Endodermal cell (in vitro differentiated cells): ENCODE results near the gene SNX22. TPM values are rescaled to one million over a fixed set of nuclear protein-coding genes. Genes with fewer than 3 reads are reported as not detected.

Source experiments
- DNase-seq: peaks from one replicate; pipeline ENCODE4 v3.0.0-alpha.2; 2017
- H3K27ac ChIP-seq: 2 replicates; pipeline ENCODE4 v1.5.1; 2013; ENCODE audit warnings: mild to moderate bottlenecking, low read depth, low read length, moderate library complexity
- H3K27me3 ChIP-seq: 2 replicates; pipeline ENCODE4 v1.6.1; 2013; ENCODE audit warnings: mild to moderate bottlenecking, low read length, moderate library complexity; ENCODE audit not compliant: insufficient read depth, control insufficient read depth, poor library complexity, severe bottlenecking
- H3K36me3 ChIP-seq: 2 replicates; pipeline ENCODE4 v1.7.0; 2013; ENCODE audit warnings: mild to moderate bottlenecking, low read length, moderate library complexity; ENCODE audit not compliant: control insufficient read depth, insufficient read depth
- H3K4me1 ChIP-seq: one replicate; pipeline ENCODE4 v1.7.0; 2013; ENCODE audit warnings: low read length; ENCODE audit not compliant: control insufficient read depth, insufficient read depth
- H3K4me3 ChIP-seq: 2 replicates; pipeline ENCODE4 v1.5.1; 2013; ENCODE audit warnings: mild to moderate bottlenecking, low read length, moderate library complexity
- H3K9ac ChIP-seq: 2 replicates; pipeline ENCODE4 v1.6.1; 2013; ENCODE audit warnings: mild to moderate bottlenecking, low read length, moderate library complexity; ENCODE audit not compliant: poor library complexity, severe bottlenecking; ENCODE audit errors: extremely low read depth
- H3K9me3 ChIP-seq: 2 replicates; pipeline ENCODE4 v1.6.1; 2013; ENCODE audit warnings: mild to moderate bottlenecking, low read length, moderate library complexity; ENCODE audit not compliant: control insufficient read depth
- H3K27ac Mint-ChIP-seq: 2 replicates; pipeline ENCODE4 v1.8.0; 2020; ENCODE audit warnings: mixed read lengths
- H3K27me3 Mint-ChIP-seq: 2 replicates; pipeline ENCODE4 v1.8.0; 2021; ENCODE audit warnings: mild to moderate bottlenecking, mixed read lengths; ENCODE audit not compliant: insufficient read depth
- H3K36me3 Mint-ChIP-seq: 2 replicates; pipeline ENCODE4 v1.8.0; 2020; ENCODE audit warnings: low read depth, mixed read lengths
- H3K4me1 Mint-ChIP-seq: 2 replicates; pipeline ENCODE4 v1.8.0; 2020; ENCODE audit warnings: mixed read lengths
- H3K4me3 Mint-ChIP-seq: 2 replicates; pipeline ENCODE4 v1.8.0; 2020; ENCODE audit warnings: mild to moderate bottlenecking, moderate library complexity, mixed read lengths
- H3K9me3 Mint-ChIP-seq: 2 replicates; pipeline ENCODE4 v1.8.0; 2020; ENCODE audit warnings: mild to moderate bottlenecking, mixed read lengths
- CTCF ChIP-seq: fragments of 200-600 bp; sonication (generic); conservative IDR thresholded peaks from 2 replicates; pipeline ENCODE4 v1.5.0; 2021; ENCODE audit warnings: antibody characterized with exemption, mild to moderate bottlenecking
- WGBS, 2 experiments: methylation state at CpG; one replicate each; pipeline versions ENCODE4 v1.1.5 to v1.1.7; 2013; ENCODE audit warnings: missing lambda C conversion rate in 2 of 2, mixed read lengths in 1 of 2; ENCODE audit not compliant: insufficient coverage in 1 of 2, insufficient read length in 1 of 2; 5-methylcytosine and 5-hydroxymethylcytosine counted together
- total RNA-seq, 2 donors: library from RNA; stranded (reverse); fragmentation: NEBNext Ultra II Directional in 1 of 2; extraction: Animal tissue kit (Norgen Biotek cat#: 25700) in 1 of 2; gene quantifications; 2 replicates in 1 of 2; 3 replicates in 1 of 2; pipeline ENCODE4 v1.2.1, GENCODE V29; 2021

The SNX22 gene
- total RNA-seq, 2 donors from 2014 or later = 1.6 to 2.6 TPM

GRCh38 chr15:64144565-64145281 lies 6.8 kb upstream of the SNX22 start:
- no peak overlapping the region for H3K4me3 ChIP-seq
- H3K9me3 ChIP-seq = no peaks in the 10 kb centered on the region
- Mint-ChIP-seq H3K4me1 (peaks cover 25% of the 10 kb centered on the region), H3K36me3 (peaks cover 7% of the 10 kb centered on the region), H3K4me3 (no peak overlapping the region), H3K27me3 (peaks cover 5% of the 10 kb centered on the region), H3K9me3 (no peaks in the 10 kb centered on the region), H3K27ac (no peak overlapping the region)
- H3K27me3 ChIP-seq = no peaks in the 10 kb centered on the region
- H3K27ac ChIP-seq = peak overlapping the region; percentile 60
- no peak for TF ChIP-seq CTCF
- H3K4me1 ChIP-seq = peaks cover 6% of the 10 kb centered on the region
- 90 to 95% methylated on average over 10 to 14 of the region's 14 CpGs for WGBS, 2 experiments
- H3K36me3 ChIP-seq = no peaks in the 10 kb centered on the region
- H3K9ac ChIP-seq = no peak overlapping the region
- DNase-seq = no peak

- H3K9ac ChIP-seq = no peak overlapping the region
- H3K4me3 ChIP-seq = no peak overlapping the region
- DNase-seq = no peak
- no peaks in the 10 kb centered on the region for H3K27me3 ChIP-seq
- no peak overlapping the region for H3K4me3 Mint-ChIP-seq
- TF ChIP-seq CTCF = no peak
- 93 to 94% methylated on average over 6 of the region's 6 CpGs for WGBS, 2 experiments
- H3K27ac ChIP-seq = no peak overlapping the region
- no peaks in the 10 kb centered on the region for H3K9me3 ChIP-seq
- H3K36me3 Mint-ChIP-seq = peaks cover 5% of the 10 kb centered on the region
- H3K4me1 Mint-ChIP-seq = peaks cover 25% of the 10 kb centered on the region
- H3K27me3 Mint-ChIP-seq = peaks cover 16% of the 10 kb centered on the region
- H3K27ac Mint-ChIP-seq = no peak overlapping the region
- H3K4me1 ChIP-seq = peaks cover 6% of the 10 kb centered on the region
- H3K36me3 ChIP-seq = no peaks in the 10 kb centered on the region
- H3K9me3 Mint-ChIP-seq = no peaks in the 10 kb centered on the region
These were observed 5.5 kb upstream of the SNX22 start for GRCh38 chr15:64146041-64146440.

GRCh38 chr15:64146520-64146884 lies 5.0 kb upstream of the SNX22 start:
- 83 to 100% methylated on average over 1 of the region's 3 CpGs for WGBS, 2 experiments
- H3K9me3 Mint-ChIP-seq = no peaks in the 10 kb centered on the region
- DNase-seq = no peak
- TF ChIP-seq CTCF = no peak
- H3K36me3 Mint-ChIP-seq = peaks cover 5% of the 10 kb centered on the region
- H3K27ac Mint-ChIP-seq = peak overlapping the region; percentile 14
- Histone ChIP-seq H3K36me3 (no peaks in the 10 kb centered on the region), H3K9ac (no peak overlapping the region), H3K27me3 (no peaks in the 10 kb centered on the region), H3K27ac (no peak overlapping the region), H3K9me3 (no peaks in the 10 kb centered on the region), H3K4me3 (no peak overlapping the region), H3K4me1 (peaks cover 6% of the 10 kb centered on the region)
- H3K4me1 Mint-ChIP-seq = peaks cover 23% of the 10 kb centered on the region
- H3K4me3 Mint-ChIP-seq = no peak overlapping the region
- peaks cover 18% of the 10 kb centered on the region for H3K27me3 Mint-ChIP-seq
